Right cardiac atrium (tissue), 5 donors: ENCODE results near the gene RTN3. TPM values are rescaled to one million over a fixed set of nuclear protein-coding genes. Genes with fewer than 3 reads are reported as not detected.
A peak's percentile ranks its signal among the peaks of the same experiment; 100 is the strongest.

Experiments used
- ATAC-seq, 2 donors: fragments of 200-7000 bp; cut with Tn5 transposase; one replicate each; pipeline versions ENCODE4 v1.8.0 to v1.9.1; 2020; ENCODE audit warnings: moderate library complexity in 2 of 2, mild to moderate bottlenecking in 1 of 2
- DNase-seq, 3 donors: peaks; one replicate each; pipeline ENCODE4 v3.0.0-alpha.2; 2020
- H3K27ac ChIP-seq: one replicate; pipeline ENCODE4 v1.5.1; 2013; ENCODE audit warnings: mild to moderate bottlenecking, low read length, control low read depth, moderate library complexity
- H3K27me3 ChIP-seq: one replicate; pipeline ENCODE4 v1.6.1; 2013; ENCODE audit not compliant: control insufficient read depth, insufficient read depth
- H3K4me1 ChIP-seq: one replicate; pipeline ENCODE4 v1.6.1; 2013; ENCODE audit warnings: low read length; ENCODE audit not compliant: control insufficient read depth, insufficient read depth
- H3K4me3 ChIP-seq: one replicate; pipeline ENCODE4 v1.5.1; 2013; ENCODE audit warnings: low read length, control low read depth
- H3K9me3 ChIP-seq: one replicate; pipeline ENCODE4 v1.6.1; 2013; ENCODE audit warnings: low read length; ENCODE audit not compliant: control insufficient read depth
- WGBS: extraction: QIAGEN DNeasy Blood & Tissue Kit; methylation state at CpG from one replicate; pipeline ENCODE4 v1.1.7; 2013; 5-methylcytosine and 5-hydroxymethylcytosine counted together
- intact Hi-C, 4 donors: fragments of 100-400 bp; cut with DNase I; formaldehyde crosslinking; loops; one replicate each; pipeline versions ENCODE4 v1.11.0 to v1.14.0; 2022 to 2023
- polyA plus RNA-seq: library from polyadenylated mRNA; stranded (reverse); fragments of 200-250 nt; gene quantifications from one replicate; pipeline ENCODE4 v1.2.3, GENCODE V29; 2013
- total RNA-seq, 4 donors: library from RNA; stranded (reverse); fragmentation: NEBNext Ultra II Directional; extraction: Animal tissue kit (Norgen Biotek cat#: 25700); gene quantifications; one replicate each; pipeline ENCODE4 v1.2.1, GENCODE V29; 2021
- donor health status: healthy with polysubstance abuse.
- donor health status: DM: no; HTN: yes; CAD: no.
- donor health status: DM: no; HTN: no; CAD: no.
- donor health status: DM: no; HTN: yes; CAD: no; lungs with severe emphysema.
- donor health status: DM: yes; HTN: yes; CAD: no.

RTN3 gene
- total and polyA plus RNA-seq, 5 donors, result 50.1 to 67.6 (median 60.9) TPM

DNA sequence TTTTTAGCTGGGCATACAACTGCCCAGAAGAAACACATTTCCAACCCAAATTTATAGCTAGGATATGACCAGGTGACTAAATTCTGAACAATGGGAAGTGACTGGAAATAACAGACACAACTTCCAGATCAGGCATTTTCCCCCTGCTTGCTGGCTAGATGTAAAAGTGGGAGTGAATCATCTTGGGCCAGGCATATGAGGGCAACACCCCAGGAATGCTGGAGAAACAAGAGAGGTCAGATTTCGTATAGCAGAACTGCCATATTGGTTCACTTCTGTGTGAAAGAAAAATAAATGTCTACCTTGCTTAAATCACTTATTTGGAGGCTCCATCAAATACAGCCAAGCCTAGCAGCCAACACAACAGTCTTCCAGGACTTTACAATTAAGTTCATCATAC lies 17.5 kb upstream of the RTN3 start:
- no peak overlapping the region for H3K27ac ChIP-seq
- peaks cover 2% of the 10 kb centered on the region for H3K4me1 ChIP-seq
- ATAC-seq (no peak), DNase-seq (no peak)
- H3K4me3 ChIP-seq, result no peak overlapping the region
- no peaks in the 10 kb centered on the region for H3K9me3 ChIP-seq
- intact Hi-C loops, result no loop called here
- H3K27me3 ChIP-seq, result no peaks in the 10 kb centered on the region
- WGBS, result 0% methylated on average over 1 of the region's 1 CpG

- peaks cover 2% of the 10 kb centered on the region for H3K4me1 ChIP-seq
- ATAC-seq (no peak), DNase-seq (no peak)
- H3K27ac ChIP-seq, result no peak overlapping the region
- WGBS, result 76% methylated on average over 4 of the region's 4 CpGs
- no peaks in the 10 kb centered on the region for H3K9me3 ChIP-seq
- H3K27me3 ChIP-seq, result no peaks in the 10 kb centered on the region
- no peak overlapping the region for H3K4me3 ChIP-seq
- intact Hi-C loops, result no loop called here
These were observed 14.4 kb upstream of the RTN3 start for GRCh38 chr11:63666874-63667273.

DNA sequence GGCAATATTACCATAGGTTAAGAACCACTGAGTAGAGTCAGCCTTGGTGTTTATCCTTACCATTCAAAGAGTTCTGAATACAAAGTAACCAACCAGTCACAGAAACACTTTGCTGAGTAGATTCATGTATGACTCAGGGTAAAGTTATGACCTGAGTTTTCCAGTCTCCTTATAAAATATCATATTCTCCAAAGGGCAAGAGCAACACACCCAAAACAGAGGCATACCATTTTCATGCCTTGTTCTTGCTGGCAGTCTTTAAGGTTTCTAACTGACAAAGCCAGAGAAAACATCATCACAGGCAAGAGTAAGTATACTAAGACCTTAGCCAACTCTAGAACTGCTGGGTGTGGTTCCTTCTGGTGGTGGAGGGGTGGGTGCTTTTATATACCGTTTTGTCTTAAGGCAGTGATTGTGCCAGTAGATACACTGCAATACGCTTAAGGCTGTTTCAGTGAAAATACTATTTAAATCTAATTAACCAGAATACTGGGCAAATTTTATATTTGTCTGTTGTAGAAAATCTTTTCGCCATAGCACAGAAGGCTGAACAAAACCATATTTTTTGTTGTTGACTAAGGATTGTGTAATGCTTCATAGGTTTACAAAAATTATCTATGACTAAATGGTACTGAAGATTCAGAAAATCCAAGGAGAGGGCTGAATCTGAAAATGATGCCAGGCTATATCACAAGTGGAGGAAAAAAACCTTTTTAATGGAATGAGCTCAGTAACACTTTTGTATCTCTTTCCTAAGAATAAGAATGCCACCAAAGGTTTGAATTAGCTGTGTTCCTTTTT lies 13.1 kb upstream of the RTN3 start:
- WGBS, result 69% methylated on average over 3 of the region's 3 CpGs
- H3K27ac ChIP-seq, result no peak overlapping the region
- no peak overlapping the region for H3K4me3 ChIP-seq
- no peaks in the 10 kb centered on the region for H3K9me3 ChIP-seq
- no peak for ATAC-seq
- no peak for DNase-seq
- no peaks in the 10 kb centered on the region for H3K27me3 ChIP-seq
- peaks cover 2% of the 10 kb centered on the region for H3K4me1 ChIP-seq
- intact Hi-C loops, result no loop called here

DNA sequence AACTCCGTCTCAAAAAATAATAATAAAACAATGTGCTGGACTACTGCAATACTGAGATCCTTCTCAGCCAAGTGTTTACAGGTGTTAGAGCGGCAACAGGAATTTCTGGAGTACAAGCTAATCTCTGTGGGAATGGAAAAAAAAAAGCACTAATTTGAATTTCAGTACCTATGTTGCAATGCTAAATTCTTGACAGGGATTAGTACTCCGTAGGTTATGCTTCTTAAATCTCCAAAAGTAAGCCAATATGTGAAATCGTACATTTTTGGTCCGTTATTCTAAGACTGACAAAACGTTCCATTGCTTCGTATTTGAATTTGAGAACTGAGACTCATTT lies 11.2 kb upstream of the RTN3 start:
- Histone ChIP-seq H3K4me1 (no peaks in the 10 kb centered on the region), H3K4me3 (peak overlapping the region; percentile 74), H3K27me3 (no peaks in the 10 kb centered on the region), H3K27ac (no peak overlapping the region), H3K9me3 (no peaks in the 10 kb centered on the region)
- WGBS, result 42% methylated on average over 7 of the region's 7 CpGs
- DNase-seq, result no peak
- intact Hi-C loops, result no loop called here
- ATAC-seq, result no peak

DNA sequence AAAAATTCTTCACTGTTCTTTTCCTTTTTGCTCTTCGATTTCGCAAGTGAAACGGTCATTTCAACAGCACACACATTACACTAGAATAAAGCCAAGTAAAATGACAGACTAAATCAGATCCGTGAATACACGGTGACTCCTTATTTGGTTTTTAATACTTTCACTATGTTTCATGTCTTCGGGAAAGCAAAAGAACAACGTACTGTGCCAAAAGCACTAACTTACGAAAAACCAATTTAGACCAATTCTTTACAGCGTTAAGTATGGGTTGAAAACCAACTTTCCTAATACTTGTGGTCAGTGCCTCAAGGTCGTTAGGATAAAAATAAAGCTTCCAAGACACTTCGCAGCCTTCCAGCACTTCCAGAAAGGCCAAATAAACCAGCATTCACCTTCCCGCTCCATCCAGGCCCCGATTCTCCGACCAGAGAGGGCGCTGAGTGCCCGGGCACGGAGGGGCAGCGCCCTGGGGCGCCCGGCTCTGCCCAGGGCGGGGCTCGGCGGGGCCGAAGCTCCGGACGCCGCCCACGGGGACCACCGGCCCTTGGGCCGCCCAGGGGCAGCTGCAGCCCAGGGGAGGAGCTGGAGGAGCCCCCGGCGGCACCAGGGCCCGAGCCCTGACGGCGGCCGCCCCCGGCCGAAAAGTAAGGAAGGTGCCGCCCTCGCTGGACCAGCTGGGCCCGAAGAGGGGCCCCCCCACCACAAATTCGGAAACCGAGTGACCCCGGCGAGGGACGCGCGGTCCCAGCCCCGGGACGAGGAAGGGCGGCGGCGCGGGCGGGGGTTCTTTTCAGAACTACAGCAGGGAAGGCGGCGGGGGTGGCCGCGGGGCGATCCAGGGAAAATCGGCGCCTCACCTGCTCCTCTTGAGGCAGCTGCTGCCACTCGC lies 10.6 kb upstream of the RTN3 start:
- Histone ChIP-seq H3K4me3 (peak overlapping the region; percentile 74), H3K27me3 (no peaks in the 10 kb centered on the region), H3K9me3 (no peaks in the 10 kb centered on the region), H3K4me1 (no peaks in the 10 kb centered on the region), H3K27ac (peak overlapping the region; percentile 69)
- ATAC-seq, result peak; percentile 74 to 77
- 2% methylated on average over 63 of the region's 63 CpGs for WGBS
- peak; percentile 59 to 84 (median 83) for DNase-seq
- intact Hi-C loops, result no loop called here

DNA sequence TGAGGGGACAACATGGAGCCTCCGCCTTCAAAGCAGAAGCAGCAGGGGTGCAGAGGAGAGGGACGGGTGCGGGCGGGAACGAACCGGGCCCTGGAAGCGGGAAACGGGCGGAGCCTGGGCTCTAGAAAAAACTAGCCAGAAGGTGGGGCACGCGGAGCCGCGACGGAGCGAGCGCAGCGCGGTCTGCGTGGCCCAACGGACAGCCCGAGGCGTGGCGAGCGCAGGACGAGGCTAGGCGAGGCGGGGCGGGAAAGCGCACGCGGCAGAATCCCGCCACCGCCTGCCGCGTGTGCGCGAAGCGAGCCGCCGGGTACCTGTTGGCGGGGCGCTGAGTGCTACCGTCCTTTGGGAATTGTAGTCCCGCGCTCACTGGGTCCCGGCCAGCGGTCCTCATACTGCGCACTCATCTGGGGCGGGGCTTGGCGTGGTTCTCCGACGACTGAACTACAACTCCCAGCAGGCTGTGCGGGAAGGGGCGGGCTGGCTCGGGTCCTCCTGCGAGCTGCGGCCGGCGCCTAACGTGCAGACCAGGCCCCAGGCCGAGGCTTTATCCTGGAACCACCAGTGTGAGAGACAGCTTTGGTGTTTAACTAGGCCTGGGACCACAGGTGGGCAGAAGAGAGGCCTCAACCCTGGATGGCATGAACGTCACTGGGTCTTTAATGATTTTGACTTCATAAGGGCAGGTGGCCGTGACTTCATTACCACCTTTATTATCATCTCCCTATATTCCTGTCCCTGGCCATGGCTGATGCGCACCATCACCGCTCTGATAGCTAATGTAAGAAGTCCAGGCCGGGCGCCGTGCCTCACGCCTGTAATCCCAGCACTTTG lies 9.8 kb upstream of the RTN3 start, which contains the start of gene ATL3:
Gene ATL3 (minus strand): TSS at position 55 of the 834 bp plus-strand sequence. CDS start 41 bp downstream, at position 14.
- peak within 1 kb of the TSS; percentile 74 for H3K4me3 ChIP-seq
- H3K4me1 ChIP-seq, result no peaks in the 10 kb centered on the region
- WGBS, result 11% methylated on average over 69 of the region's 69 CpGs
- H3K27me3 ChIP-seq, result no peaks in the 10 kb centered on the region
- intact Hi-C loops, result no loop called here
- H3K27ac ChIP-seq, result peak within 1 kb of the TSS; percentile 69
- ATAC-seq, result peak; percentile 96 to 97
- DNase-seq, result peak; percentile 97 to 99 (median 99)
- H3K9me3 ChIP-seq, result no peaks in the 10 kb centered on the region

- 96% methylated on average over 16 of the region's 16 CpGs for WGBS
- ATAC-seq (no peak), DNase-seq (no peak)
- peak overlapping the region; percentile 69 for H3K27ac ChIP-seq
- H3K4me3 ChIP-seq, result no peak overlapping the region
- no peaks in the 10 kb centered on the region for H3K9me3 ChIP-seq
- H3K4me1 ChIP-seq, result no peaks in the 10 kb centered on the region
- H3K27me3 ChIP-seq, result no peaks in the 10 kb centered on the region
- intact Hi-C loops, result no loop called here
These were observed 9.2 kb upstream of the RTN3 start for GRCh38 chr11:63672156-63672463.

DNA sequence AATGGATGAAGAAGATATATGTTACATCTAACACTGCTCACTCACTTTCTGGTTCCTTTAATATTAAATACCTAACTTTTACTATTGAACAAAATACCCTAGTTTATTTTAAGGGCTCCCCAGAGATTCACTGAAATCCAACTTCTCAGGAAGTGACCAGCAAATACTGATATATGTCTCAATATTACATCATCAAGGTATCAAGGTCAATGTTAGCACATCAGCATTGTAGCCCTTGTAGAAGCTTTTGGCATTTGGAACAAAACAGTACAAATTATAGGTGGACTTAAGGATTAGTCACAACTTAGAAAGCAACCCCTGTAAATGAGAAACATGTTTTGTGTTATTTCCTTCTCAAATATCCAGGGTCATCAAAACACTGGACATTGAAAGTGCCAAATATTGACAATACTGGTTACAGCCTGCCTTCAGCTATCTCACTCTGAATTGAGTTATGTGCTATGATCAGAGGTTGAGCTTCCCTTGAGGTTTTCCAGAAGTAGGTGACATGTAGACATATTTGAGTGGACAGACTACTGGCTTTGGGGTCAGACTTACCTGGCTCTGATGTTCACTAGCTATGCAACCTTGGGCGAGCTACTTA lies 8.3 kb upstream of the RTN3 start:
- Histone ChIP-seq H3K4me1 (no peaks in the 10 kb centered on the region), H3K27ac (no peak overlapping the region), H3K27me3 (no peaks in the 10 kb centered on the region), H3K4me3 (no peak overlapping the region), H3K9me3 (no peaks in the 10 kb centered on the region)
- WGBS, result 91% methylated on average over 1 of the region's 1 CpG
- intact Hi-C loops, result no loop called here
- DNase-seq (no peak), ATAC-seq (no peak)

DNA sequence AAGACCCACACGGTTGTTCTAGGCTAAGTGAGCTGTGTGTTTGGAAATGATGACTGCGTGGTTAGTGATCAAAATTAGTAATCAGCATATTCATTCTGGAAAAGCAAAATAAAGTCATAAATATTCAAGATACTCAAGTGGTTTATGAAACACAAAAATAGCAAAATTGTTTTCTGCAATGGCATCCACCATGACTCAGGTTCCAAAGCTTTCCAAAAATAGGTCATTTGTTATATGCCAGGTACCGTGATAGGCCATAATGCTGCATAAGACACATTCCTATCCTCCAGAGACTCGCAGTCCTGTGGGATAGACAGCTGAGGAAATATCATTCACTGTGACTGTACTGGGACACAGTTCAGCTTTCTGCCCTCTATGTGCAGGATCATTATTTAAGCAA lies 7.7 kb upstream of the RTN3 start:
- no peak for ATAC-seq
- intact Hi-C loops, result no loop called here

GRCh38 chr11:63680834-63681320 lies 423 bp upstream of the RTN3 start:
- H3K27me3 ChIP-seq, result no peaks in the 10 kb centered on the region
- no peaks in the 10 kb centered on the region for H3K9me3 ChIP-seq
- WGBS, result 4% methylated on average over 18 of the region's 18 CpGs
- peak overlapping the region; percentile 74 for H3K27ac ChIP-seq
- intact Hi-C loops, result no loop called here
- ATAC-seq (peak; percentile 3), DNase-seq (peak in 1 of 3 donors; percentile 36)
- peak overlapping the region; percentile 29 for H3K4me3 ChIP-seq
- peaks cover 2% of the 10 kb centered on the region for H3K4me1 ChIP-seq

More for the DNA sequence above, 7.7 kb upstream of the RTN3 start:
- DNase-seq, result no peak
- H3K27me3 ChIP-seq, result no peaks in the 10 kb centered on the region
- no peak overlapping the region for H3K4me3 ChIP-seq
- no peaks in the 10 kb centered on the region for H3K9me3 ChIP-seq
- H3K4me1 ChIP-seq, result no peaks in the 10 kb centered on the region
- WGBS, result 74% methylated on average over 4 of the region's 4 CpGs
- no peak overlapping the region for H3K27ac ChIP-seq
